Stimulated activated CD8-positive, alpha-beta memory T cell treated with anti-CD3 and anti-CD28 coated beads, Interleukin-2, amount 100 ng/mL, for 48 hours (primary cell): Measurements from ENCODE around the gene INPP5F.
"Not testable (repeated sequence)": the region's sequence is repeated elsewhere in the genome, so short reads cannot be mapped to it uniquely, and the experiment has no call there.

ENCODE experiments used
- DNase-seq, 2 donors: peaks; one replicate each; pipeline ENCODE4 v3.0.0-alpha.2; 2020; ENCODE audit warnings: low read depth in 2 of 2

INPP5F gene

GRCh38 chr10:119705434-119705831 is 20.4 kb upstream of the INPP5F start:
- no peak for DNase-seq

GRCh38 chr10:119706521-119707278 is 19.1 kb upstream of the INPP5F start:
- no peak for DNase-seq

- DNase-seq = peak in 1 of 2 donors; percentile 20
These were observed 18.5 kb upstream of the INPP5F start for GRCh38 chr10:119707331-119707730.

- DNase-seq = not testable (repeated sequence)
These were observed 14.9 kb upstream of the INPP5F start for GRCh38 chr10:119710935-119711334.

GRCh38 chr10:119713744-119714483 is 11.9 kb upstream of the INPP5F start:
- no peak for DNase-seq

GRCh38 chr10:119714484-119714816 is 11.4 kb upstream of the INPP5F start:
- DNase-seq = no peak

GRCh38 chr10:119715628-119716505 is 10.0 kb upstream of the INPP5F start:
- DNase-seq = no peak

GRCh38 chr10:119723161-119723560 is 2.7 kb upstream of the INPP5F start:
- no peak for DNase-seq

- DNase-seq = no peak
These were observed 2.2 kb upstream of the INPP5F start for GRCh38 chr10:119723624-119724023.

- DNase-seq = no peak
These were observed 995 bp upstream of the INPP5F start for GRCh38 chr10:119724593-119725516.

GRCh38 chr10:119725517-119725827 is 378 bp upstream of the INPP5F start:
- DNase-seq = no peak

- DNase-seq = no peak
These were observed 919 bp downstream of the INPP5F start for GRCh38 chr10:119726676-119727261.

- no peak for DNase-seq
These were observed 2.4 kb downstream of the INPP5F start for GRCh38 chr10:119728172-119728800.

GRCh38 chr10:119734396-119735332 is 8.8 kb downstream of the INPP5F start:
- no peak for DNase-seq

- no peak for DNase-seq
These were observed 9.6 kb downstream of the INPP5F start for GRCh38 chr10:119735451-119735850.

- no peak for DNase-seq
These were observed 10.4 kb downstream of the INPP5F start for GRCh38 chr10:119736220-119736619.

GRCh38 chr10:119737039-119737663 is 11.3 kb downstream of the INPP5F start:
- DNase-seq = no peak

GRCh38 chr10:119737823-119738222 is 12.0 kb downstream of the INPP5F start:
- DNase-seq = no peak

- no peak for DNase-seq
These were observed 13.1 kb downstream of the INPP5F start for GRCh38 chr10:119738962-119739361.
